Right cardiac atrium (tissue), 5 donors: ENCODE results near the gene RABGAP1L. TPM values are rescaled to one million over a fixed set of nuclear protein-coding genes. Genes with fewer than 3 reads are reported as not detected.

Experiments used
- ATAC-seq, 2 donors: fragments of 200-7000 bp; cut with Tn5 transposase; one replicate each; pipeline versions ENCODE4 v1.8.0 to v1.9.1; 2020; ENCODE audit warnings: moderate library complexity in 2 of 2, mild to moderate bottlenecking in 1 of 2
- DNase-seq, 3 donors: peaks; one replicate each; pipeline ENCODE4 v3.0.0-alpha.2; 2020
- H3K27ac ChIP-seq: one replicate; pipeline ENCODE4 v1.5.1; 2013; ENCODE audit warnings: mild to moderate bottlenecking, low read length, control low read depth, moderate library complexity
- H3K27me3 ChIP-seq: one replicate; pipeline ENCODE4 v1.6.1; 2013; ENCODE audit not compliant: control insufficient read depth, insufficient read depth
- H3K4me1 ChIP-seq: one replicate; pipeline ENCODE4 v1.6.1; 2013; ENCODE audit warnings: low read length; ENCODE audit not compliant: control insufficient read depth, insufficient read depth
- H3K4me3 ChIP-seq: one replicate; pipeline ENCODE4 v1.5.1; 2013; ENCODE audit warnings: low read length, control low read depth
- H3K9me3 ChIP-seq: one replicate; pipeline ENCODE4 v1.6.1; 2013; ENCODE audit warnings: low read length; ENCODE audit not compliant: control insufficient read depth
- WGBS: extraction: QIAGEN DNeasy Blood & Tissue Kit; methylation state at CpG from one replicate; pipeline ENCODE4 v1.1.7; 2013; 5-methylcytosine and 5-hydroxymethylcytosine counted together
- intact Hi-C, 4 donors: fragments of 100-400 bp; cut with DNase I; formaldehyde crosslinking; loops; one replicate each; pipeline versions ENCODE4 v1.11.0 to v1.14.0; 2022 to 2023
- polyA plus RNA-seq: library from polyadenylated mRNA; stranded (reverse); fragments of 200-250 nt; gene quantifications from one replicate; pipeline ENCODE4 v1.2.3, GENCODE V29; 2013
- total RNA-seq, 4 donors: library from RNA; stranded (reverse); fragmentation: NEBNext Ultra II Directional; extraction: Animal tissue kit (Norgen Biotek cat#: 25700); gene quantifications; one replicate each; pipeline ENCODE4 v1.2.1, GENCODE V29; 2021
- donor health status: healthy with polysubstance abuse.
- donor health status: DM: no; HTN: yes; CAD: no.
- donor health status: DM: no; HTN: no; CAD: no.
- donor health status: DM: no; HTN: yes; CAD: no; lungs with severe emphysema.
- donor health status: DM: yes; HTN: yes; CAD: no.

Gene RABGAP1L
- total and polyA plus RNA-seq, 5 donors, result 174 to 367 (median 186) TPM

DNA sequence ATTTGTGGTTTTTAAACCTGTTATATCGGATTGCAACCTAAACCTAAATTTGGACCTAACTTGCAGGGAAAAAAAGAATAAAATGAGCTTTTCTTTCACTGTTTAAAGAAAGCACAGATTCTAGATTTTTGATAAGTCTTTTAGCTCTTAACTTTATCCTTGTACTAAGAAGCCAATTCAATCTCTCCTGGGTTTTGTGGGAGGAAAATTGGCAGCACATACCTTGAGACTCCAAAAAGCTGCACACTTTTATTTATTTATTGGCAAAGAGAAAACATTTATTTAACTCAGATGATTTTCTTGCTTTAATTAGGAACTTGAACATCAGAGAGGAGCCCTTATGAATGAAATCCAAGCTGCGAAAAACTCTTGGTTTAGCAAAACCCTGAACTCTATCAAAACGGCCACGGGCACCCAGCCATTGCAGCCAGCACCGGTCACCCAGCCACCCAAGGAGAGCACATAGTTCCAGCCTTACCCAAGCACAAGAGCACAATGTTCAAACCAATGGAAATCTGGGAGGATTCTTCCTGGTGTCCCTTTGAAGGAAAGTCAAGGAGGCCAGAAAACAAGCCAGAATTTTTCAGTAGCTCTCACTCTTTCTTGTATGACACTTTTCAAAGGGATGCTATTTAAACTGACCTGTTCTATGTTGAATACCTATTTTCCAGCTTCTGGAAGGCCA is 830.4 kb downstream of the RABGAP1L start:
- no peaks in the 10 kb centered on the region for H3K4me1 ChIP-seq
- H3K4me3 ChIP-seq, result no peak overlapping the region
- intact Hi-C loops, result loop anchor here in 1 of 4 donors (10.0 kb wide), 1 partner anchor 215 kb away; no protein-coding TSS in a partner anchor
- peak overlapping the region; percentile 50 for H3K27ac ChIP-seq
- no peaks in the 10 kb centered on the region for H3K27me3 ChIP-seq
- ATAC-seq (peak; percentile 59 to 68), DNase-seq (peak in 2 of 3 donors; percentile 49 to 72)
- H3K9me3 ChIP-seq, result no peaks in the 10 kb centered on the region
- WGBS, result 67% methylated on average over 5 of the region's 5 CpGs

DNA sequence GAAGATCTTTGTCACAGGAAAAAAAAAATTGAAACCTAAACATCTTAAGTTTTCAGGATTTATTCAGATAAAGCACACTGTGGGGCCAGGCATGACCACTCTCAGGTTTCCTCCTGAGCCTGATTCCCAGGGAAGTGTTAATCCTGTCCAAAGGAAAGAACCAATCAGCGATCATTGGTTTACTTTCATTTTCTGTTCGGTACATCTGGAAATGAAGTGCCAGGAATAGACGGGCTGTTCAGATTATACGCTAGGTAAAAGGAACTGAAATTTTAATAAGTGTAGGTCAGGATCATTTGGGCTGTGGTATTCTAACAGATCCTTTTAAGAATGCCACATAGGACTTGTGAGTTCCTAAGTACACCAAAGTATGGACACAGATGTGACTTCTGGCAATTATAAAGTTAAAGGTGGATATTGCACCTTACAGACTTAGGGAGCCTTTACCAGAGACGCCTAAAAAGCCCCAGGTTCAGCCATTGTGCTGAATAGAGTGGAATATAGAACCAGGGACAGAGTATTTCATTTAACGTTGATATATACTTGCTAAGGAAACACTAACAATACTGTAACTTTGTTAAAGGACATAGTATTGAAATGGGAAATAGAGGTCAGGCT is 831.2 kb downstream of the RABGAP1L start:
- intact Hi-C loops, result no loop called here
- H3K27me3 ChIP-seq, result no peaks in the 10 kb centered on the region
- peak; percentile 86 to 87 for ATAC-seq
- WGBS, result 46% methylated on average over 6 of the region's 6 CpGs
- H3K4me3 ChIP-seq, result peak overlapping the region; percentile 93
- H3K4me1 ChIP-seq, result no peaks in the 10 kb centered on the region
- DNase-seq, result no peak
- peak overlapping the region; percentile 23 for H3K27ac ChIP-seq
- H3K9me3 ChIP-seq, result no peaks in the 10 kb centered on the region

DNA sequence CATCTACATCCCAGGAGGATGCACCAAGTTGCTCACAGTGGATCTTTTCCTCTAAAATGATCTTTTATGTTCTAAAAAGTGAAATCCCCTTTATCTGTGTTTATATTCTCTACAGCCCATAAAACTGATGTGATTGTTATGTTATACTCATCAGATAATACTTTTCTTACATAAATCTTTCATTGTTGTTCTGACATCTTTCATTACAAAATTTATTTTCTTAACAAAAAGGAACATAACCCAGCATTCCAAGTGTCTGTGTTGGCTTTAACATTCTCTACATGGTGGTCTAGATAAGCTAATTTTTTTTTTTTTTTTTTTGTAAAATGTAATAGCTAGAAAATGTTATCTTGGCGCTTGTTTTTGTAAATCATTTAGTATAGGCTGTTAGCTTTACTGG is 832.2 kb downstream of the RABGAP1L start:
- ATAC-seq, result no peak
- 100% methylated on average over 1 of the region's 1 CpG for WGBS
- Histone ChIP-seq H3K4me3 (no peak overlapping the region), H3K9me3 (no peaks in the 10 kb centered on the region), H3K27ac (no peak overlapping the region), H3K27me3 (no peaks in the 10 kb centered on the region), H3K4me1 (no peaks in the 10 kb centered on the region)
- intact Hi-C loops, result no loop called here
- no peak for DNase-seq

DNA sequence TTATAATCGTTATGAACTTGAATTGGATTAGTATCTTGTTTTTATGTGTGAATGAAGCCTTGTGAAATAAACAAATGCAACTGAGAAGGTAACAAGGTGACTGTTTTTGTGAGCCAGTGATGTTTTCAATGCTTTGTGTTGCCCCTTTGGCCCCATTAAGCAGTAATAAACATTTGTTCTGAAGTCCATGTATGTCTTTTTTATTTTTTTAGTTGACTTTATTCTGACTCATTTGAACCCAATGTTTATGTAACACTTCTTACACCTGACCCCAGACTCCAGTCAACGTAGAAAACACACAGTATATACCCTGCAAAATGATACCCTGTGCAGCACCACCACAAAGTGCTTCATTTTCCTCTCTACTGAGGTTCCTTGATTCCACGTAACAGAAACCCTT is 835.8 kb downstream of the RABGAP1L start:
- no peak for DNase-seq
- no peaks in the 10 kb centered on the region for H3K27me3 ChIP-seq
- H3K27ac ChIP-seq, result no peak overlapping the region
- 84% methylated on average over 3 of the region's 3 CpGs for WGBS
- H3K4me3 ChIP-seq, result no peak overlapping the region
- ATAC-seq, result no peak
- no peaks in the 10 kb centered on the region for H3K4me1 ChIP-seq
- no peaks in the 10 kb centered on the region for H3K9me3 ChIP-seq
- intact Hi-C loops, result loop anchor here in 1 of 4 donors (5.0 kb wide), 1 partner anchor 223 kb away; no protein-coding TSS in a partner anchor

DNA sequence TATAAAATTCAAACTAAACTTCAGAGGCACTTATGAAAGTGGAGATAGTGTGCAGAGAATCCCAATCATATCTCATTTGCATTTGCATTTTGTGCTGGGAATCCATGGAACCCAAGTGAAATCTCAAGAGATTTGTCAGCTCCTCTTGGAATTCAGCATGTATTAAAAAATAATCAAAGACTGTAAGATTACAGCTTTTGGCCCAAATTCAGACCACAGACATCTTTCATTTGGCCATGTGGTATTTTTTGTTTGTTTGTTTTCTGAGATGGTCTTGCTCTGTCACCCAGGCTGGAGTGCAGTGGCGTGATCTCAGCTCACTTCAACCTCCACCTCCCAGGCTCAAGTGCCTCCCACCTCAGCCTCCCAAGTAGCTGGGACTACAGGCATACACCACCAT is 836.6 kb downstream of the RABGAP1L start:
- Histone ChIP-seq H3K4me3 (no peak overlapping the region), H3K27me3 (no peaks in the 10 kb centered on the region), H3K4me1 (no peaks in the 10 kb centered on the region), H3K27ac (no peak overlapping the region), H3K9me3 (no peaks in the 10 kb centered on the region)
- 84% methylated on average over 1 of the region's 1 CpG for WGBS
- ATAC-seq (no peak), DNase-seq (no peak)
- intact Hi-C loops, result loop anchor here in 1 of 4 donors (5.0 kb wide), 1 partner anchor 224 kb away; no protein-coding TSS in a partner anchor

DNA sequence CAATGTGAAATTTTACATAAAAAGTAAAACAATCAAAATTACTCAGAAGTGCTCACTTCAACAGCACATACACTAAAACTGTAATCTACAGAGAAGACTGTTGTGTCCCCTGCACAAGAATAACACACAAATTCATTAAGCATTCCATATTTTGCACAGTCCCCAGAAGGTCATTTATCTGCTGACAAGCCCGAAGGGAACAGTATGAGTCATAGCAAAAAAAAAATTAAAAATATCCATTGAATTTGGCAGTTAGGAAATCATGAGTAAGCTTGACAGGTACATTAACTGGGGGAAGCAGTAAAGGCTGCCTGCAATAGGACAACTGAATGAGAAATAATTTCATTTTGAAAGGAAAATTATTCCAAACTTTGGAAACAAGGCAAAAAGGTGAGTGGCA is 837.2 kb downstream of the RABGAP1L start:
- DNase-seq (no peak), ATAC-seq (no peak)
- Histone ChIP-seq H3K4me1 (no peaks in the 10 kb centered on the region), H3K27ac (no peak overlapping the region), H3K4me3 (no peak overlapping the region), H3K9me3 (no peaks in the 10 kb centered on the region), H3K27me3 (no peaks in the 10 kb centered on the region)
- 16% methylated on average over 1 of the region's 1 CpG for WGBS
- intact Hi-C loops, result loop anchor here in 1 of 4 donors (5.0 kb wide), 1 partner anchor 224 kb away; no protein-coding TSS in a partner anchor

DNA sequence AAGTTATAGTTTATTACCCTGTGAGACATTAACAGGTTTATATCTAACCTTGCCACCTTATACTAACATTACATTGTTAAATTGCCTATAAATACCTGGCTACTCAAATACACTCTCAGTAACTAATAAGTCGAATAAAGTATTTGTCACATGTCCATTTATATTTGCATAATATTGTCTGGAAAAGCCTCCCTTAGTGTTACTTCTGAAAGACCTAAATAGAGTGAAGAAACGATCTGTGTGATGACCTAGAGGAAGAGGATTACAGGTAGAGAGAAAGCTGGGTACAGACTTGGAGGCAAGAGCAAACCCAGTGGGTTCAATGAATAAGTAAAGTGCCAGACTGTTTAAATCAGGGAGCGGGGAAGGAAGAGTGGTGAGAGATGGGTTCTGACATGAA is 837.7 kb downstream of the RABGAP1L start:
- no peak for ATAC-seq
- 81% methylated on average over 3 of the region's 3 CpGs for WGBS
- Histone ChIP-seq H3K4me3 (no peak overlapping the region), H3K27me3 (no peaks in the 10 kb centered on the region), H3K9me3 (no peaks in the 10 kb centered on the region), H3K27ac (no peak overlapping the region), H3K4me1 (no peaks in the 10 kb centered on the region)
- intact Hi-C loops, result loop anchor here in 1 of 4 donors (5.0 kb wide), 1 partner anchor 225 kb away; no protein-coding TSS in a partner anchor
- DNase-seq, result no peak

DNA sequence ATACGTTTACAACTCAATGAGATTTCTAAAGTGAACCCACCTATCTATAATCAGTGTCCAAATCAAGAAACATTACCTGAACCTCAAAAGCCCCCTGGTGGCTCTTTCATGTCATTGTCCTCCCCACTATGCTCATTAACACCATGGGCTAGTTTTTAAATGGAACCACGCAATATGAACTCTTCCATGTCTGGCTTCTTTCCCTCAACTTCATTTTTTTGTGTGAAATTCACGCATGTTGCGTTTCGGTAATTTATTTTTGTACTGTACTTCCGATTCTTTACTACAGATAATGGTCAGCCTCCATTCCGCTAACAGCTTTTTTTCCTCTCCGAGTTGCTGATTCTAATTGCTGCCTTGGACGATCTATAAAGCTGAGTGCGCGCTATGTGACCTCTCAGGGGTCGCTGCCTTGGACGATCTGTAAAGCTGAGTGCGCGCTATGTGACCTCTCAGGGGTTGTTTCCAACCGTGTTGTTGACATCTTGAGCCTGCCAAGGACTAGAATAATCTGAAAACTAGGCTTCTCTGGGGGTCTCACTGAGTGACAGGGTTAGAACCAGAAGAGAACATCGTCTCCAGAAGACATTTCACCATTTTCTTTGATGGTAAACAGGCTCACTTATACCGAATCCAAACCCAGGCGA is 839.4 kb downstream of the RABGAP1L start:
- Histone ChIP-seq H3K27ac (peak overlapping the region; percentile 92), H3K27me3 (no peaks in the 10 kb centered on the region), H3K9me3 (no peaks in the 10 kb centered on the region), H3K4me3 (peak overlapping the region; percentile 50), H3K4me1 (no peaks in the 10 kb centered on the region)
- DNase-seq (peak in 2 of 3 donors; percentile 49 to 52), ATAC-seq (peak in 1 of 2 donors; percentile 0)
- intact Hi-C loops, result loop anchor here in 1 of 4 donors (5.0 kb wide), 1 partner anchor 226 kb away; no protein-coding TSS in a partner anchor
- WGBS, result 10% methylated on average over 19 of the region's 19 CpGs

DNA sequence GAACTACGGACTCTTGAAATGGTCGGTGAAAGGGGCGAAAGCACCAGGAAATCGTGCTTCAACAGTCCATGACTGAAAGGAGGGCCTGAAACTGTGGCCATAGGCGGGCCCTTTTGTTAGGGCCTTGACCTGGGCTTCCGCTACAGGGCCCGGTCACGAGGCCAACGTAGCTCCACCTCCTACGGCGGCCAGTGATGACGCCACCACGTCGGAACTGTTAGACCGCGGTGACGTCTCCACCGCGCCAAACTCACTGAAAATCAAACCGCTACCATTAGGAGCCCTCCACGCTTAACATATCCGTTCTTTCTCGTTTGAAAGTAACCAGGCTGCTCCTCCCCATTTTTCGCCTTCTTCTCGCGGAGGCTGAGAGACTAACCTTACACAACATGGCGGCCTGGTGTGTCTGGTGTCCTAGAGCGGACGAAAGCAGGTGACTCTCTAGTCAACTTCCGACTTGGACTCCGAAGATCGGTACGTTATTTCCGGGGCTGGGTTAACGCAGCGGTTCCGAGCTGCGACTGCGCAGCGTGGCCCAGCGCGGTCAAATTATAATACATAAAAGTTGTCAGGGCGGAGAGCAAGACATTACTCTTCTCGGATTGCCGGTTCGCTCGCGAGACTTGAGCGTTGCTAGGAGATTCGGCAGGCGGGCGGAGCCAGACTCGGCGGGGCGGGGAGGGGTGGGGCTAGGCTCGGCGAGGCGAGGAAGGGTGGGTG is 840.1 kb downstream of the RABGAP1L start:
- Histone ChIP-seq H3K4me1 (no peaks in the 10 kb centered on the region), H3K4me3 (peak overlapping the region; percentile 50), H3K27me3 (no peaks in the 10 kb centered on the region), H3K9me3 (no peaks in the 10 kb centered on the region), H3K27ac (peak overlapping the region; percentile 92)
- peak; percentile 94 for ATAC-seq
- intact Hi-C loops, result loop anchor here in 1 of 4 donors (5.0 kb wide), 1 partner anchor 227 kb away; no protein-coding TSS in a partner anchor
- DNase-seq, result peak; percentile 96 to 99 (median 99)
- under 1% methylated on average over 58 of the region's 58 CpGs for WGBS

DNA sequence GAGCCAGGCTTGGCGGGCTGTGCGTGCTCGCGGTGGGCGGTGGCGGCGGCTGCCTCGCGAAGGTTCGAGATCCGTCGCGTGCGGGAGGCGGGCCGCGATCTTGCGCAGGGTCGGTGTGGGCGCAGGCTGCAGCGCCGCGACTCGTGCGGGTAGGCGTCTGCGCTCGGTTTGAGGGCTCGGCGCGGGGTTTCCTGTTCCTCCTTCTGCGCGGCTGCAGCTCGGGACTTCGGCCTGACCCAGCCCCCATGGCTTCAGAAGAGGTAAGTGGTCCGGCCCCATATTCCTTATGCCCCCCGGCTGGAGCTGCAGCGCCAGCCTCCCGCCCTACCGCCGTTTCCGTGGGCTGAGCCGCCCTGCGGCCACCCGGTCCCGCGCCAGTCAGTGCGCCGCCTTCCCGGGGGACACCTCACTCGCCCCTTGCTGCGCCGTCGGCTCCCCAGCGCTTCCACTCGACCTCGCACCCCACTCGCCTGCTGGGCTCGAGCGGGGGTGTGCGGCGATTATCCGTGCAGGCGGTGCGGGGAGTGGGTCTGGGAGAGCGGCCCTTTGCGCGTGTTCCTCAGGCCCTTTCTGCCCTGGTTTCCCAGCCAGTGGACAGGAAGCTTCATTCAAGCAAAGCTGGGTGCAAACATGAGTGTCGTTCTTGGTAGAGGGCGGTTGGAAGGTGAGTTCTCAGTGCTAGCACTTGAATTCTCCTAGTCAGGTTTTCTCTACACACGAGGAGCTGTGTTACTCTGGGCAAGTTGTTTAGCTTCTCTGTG is 840.8 kb downstream of the RABGAP1L start, which contains the start of gene CACYBP:
Gene CACYBP (plus strand): TSS at position 12 of the 761 bp plus-strand sequence. CDS start 234 bp downstream, at position 246.
- ATAC-seq, result peak; percentile 29 to 50
- peak within 1 kb of the TSS; percentile 92 for H3K27ac ChIP-seq
- under 1% methylated on average over 71 of the region's 71 CpGs for WGBS
- intact Hi-C loops, result loop anchor here in 1 of 4 donors (5.0 kb wide), 1 partner anchor 228 kb away; no protein-coding TSS in a partner anchor
- H3K9me3 ChIP-seq, result no peaks in the 10 kb centered on the region
- no peaks in the 10 kb centered on the region for H3K4me1 ChIP-seq
- peak within 1 kb of the TSS; percentile 50 for H3K4me3 ChIP-seq
- DNase-seq, result peak in 1 of 3 donors; percentile 84
- no peaks in the 10 kb centered on the region for H3K27me3 ChIP-seq
